Neural crest cell (in vitro differentiated cells): Measurements from ENCODE around the gene DUSP1. TPM values are rescaled to one million over a fixed set of nuclear protein-coding genes. Genes with fewer than 3 reads are reported as not detected.
A peak's percentile ranks its signal among the peaks of the same experiment; 100 is the strongest.

Experiments
- DNase-seq: peaks from one replicate; pipeline ENCODE4 v3.0.0; 2021; ENCODE audit warnings: low read depth, mixed read lengths, low spot score
- H3K27ac Mint-ChIP-seq: one replicate; pipeline ENCODE4 v1.8.0; 2021; ENCODE audit warnings: mild to moderate bottlenecking, mixed read lengths; ENCODE audit not compliant: unreplicated experiment
- H3K27me3 Mint-ChIP-seq: 2 replicates; pipeline ENCODE4 v1.8.0; 2021; ENCODE audit warnings: low read depth, mild to moderate bottlenecking, mixed read lengths
- H3K36me3 Mint-ChIP-seq: 2 replicates; pipeline ENCODE4 v1.8.0; 2021; ENCODE audit warnings: low read depth, mild to moderate bottlenecking, mixed read lengths
- H3K4me1 Mint-ChIP-seq: 2 replicates; pipeline ENCODE4 v1.8.0; 2021; ENCODE audit warnings: mixed read lengths
- H3K4me3 Mint-ChIP-seq: one replicate; pipeline ENCODE4 v1.8.0; 2021; ENCODE audit warnings: mild to moderate bottlenecking, mixed read lengths
- H3K9me3 Mint-ChIP-seq: 2 replicates; pipeline ENCODE4 v1.8.0; 2021; ENCODE audit warnings: mixed read lengths
- CTCF ChIP-seq: fragments of 200-600 bp; sonication (generic); conservative IDR thresholded peaks from 2 replicates; pipeline ENCODE4 v1.5.0; 2021; ENCODE audit warnings: antibody characterized with exemption, mild to moderate bottlenecking
- total RNA-seq: library from RNA; stranded (reverse); gene quantifications from 2 replicates; pipeline ENCODE4 v1.2.1, GENCODE V29; 2021

Gene DUSP1
- total RNA-seq, 1 donor from 2014 or later, result 20.9 TPM

DNA sequence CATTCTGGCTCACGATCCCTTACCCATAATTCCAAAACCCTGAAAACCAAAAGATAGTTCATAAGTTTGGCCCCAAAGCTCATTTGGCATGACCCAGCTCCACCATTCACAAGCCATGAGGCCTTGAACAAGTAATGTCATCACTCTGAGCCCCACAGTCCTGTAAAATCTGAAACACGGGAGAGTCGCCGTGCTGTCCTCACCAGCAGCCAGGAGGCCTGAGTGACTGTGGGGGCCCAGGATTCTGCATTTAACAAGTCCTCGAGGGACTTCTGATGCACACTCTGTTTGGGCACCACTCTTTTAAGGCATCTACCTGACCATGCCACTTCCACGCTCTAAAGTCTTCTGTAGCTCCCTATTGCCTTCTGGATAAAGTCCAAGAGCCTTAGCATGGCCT is 40.8 kb downstream of the DUSP1 start:
- no peak for DNase-seq
- Mint-ChIP-seq H3K9me3 (no peaks in the 10 kb centered on the region), H3K4me1 (no peaks in the 10 kb centered on the region), H3K4me3 (no peak overlapping the region), H3K27me3 (no peaks in the 10 kb centered on the region), H3K27ac (no peak overlapping the region), H3K36me3 (no peaks in the 10 kb centered on the region)
- no peak for TF ChIP-seq CTCF

- peaks cover 2% of the 10 kb centered on the region for H3K4me1 Mint-ChIP-seq
- H3K36me3 Mint-ChIP-seq, result no peaks in the 10 kb centered on the region
- H3K9me3 Mint-ChIP-seq, result no peaks in the 10 kb centered on the region
- no peaks in the 10 kb centered on the region for H3K27me3 Mint-ChIP-seq
- no peak overlapping the region for H3K4me3 Mint-ChIP-seq
- no peak for TF ChIP-seq CTCF
- H3K27ac Mint-ChIP-seq, result peak overlapping the region; percentile 27
- DNase-seq, result no peak
Observed at GRCh38 chr5:172729588-172729987, 41.4 kb downstream of the DUSP1 start.

- DNase-seq, result no peak
- H3K4me3 Mint-ChIP-seq, result no peak overlapping the region
- no peaks in the 10 kb centered on the region for H3K9me3 Mint-ChIP-seq
- H3K4me1 Mint-ChIP-seq, result peaks cover 9% of the 10 kb centered on the region
- no peak overlapping the region for H3K27ac Mint-ChIP-seq
- TF ChIP-seq CTCF, result no peak
- H3K27me3 Mint-ChIP-seq, result no peaks in the 10 kb centered on the region
- no peaks in the 10 kb centered on the region for H3K36me3 Mint-ChIP-seq
Observed at GRCh38 chr5:172728481-172729241, 42.3 kb downstream of the DUSP1 start.

- H3K27me3 Mint-ChIP-seq, result no peaks in the 10 kb centered on the region
- no peak for DNase-seq
- H3K4me1 Mint-ChIP-seq, result peaks cover 13% of the 10 kb centered on the region
- H3K36me3 Mint-ChIP-seq, result no peaks in the 10 kb centered on the region
- peak overlapping the region; percentile 51 for H3K27ac Mint-ChIP-seq
- H3K9me3 Mint-ChIP-seq, result no peaks in the 10 kb centered on the region
- no peak overlapping the region for H3K4me3 Mint-ChIP-seq
- TF ChIP-seq CTCF, result no peak
Observed at GRCh38 chr5:172727551-172727950, 43.4 kb downstream of the DUSP1 start.

DNA sequence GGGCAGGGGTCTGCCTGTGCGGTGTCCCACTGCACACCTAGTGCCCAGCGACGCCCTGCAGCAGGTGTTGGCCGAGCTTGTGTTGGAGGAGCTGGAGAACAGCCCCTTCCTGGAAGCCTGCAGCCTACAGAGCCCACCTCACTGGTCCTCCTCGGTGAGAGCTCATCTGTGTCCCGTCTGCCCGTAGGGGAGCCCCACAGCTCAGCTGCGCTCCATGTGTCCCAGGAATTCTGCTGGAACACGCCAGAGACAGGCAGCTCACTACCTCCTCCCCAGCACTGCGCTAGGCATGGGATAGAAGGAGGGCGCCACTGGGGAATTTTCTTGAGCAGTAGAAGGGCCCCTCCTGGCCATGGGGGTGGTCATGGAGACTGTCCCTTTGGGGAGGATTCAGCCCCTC is 44.0 kb downstream of the DUSP1 start:
- H3K4me1 Mint-ChIP-seq, result peaks cover 13% of the 10 kb centered on the region
- no peak for DNase-seq
- no peak overlapping the region for H3K4me3 Mint-ChIP-seq
- no peak for TF ChIP-seq CTCF
- H3K27me3 Mint-ChIP-seq, result no peaks in the 10 kb centered on the region
- no peak overlapping the region for H3K27ac Mint-ChIP-seq
- no peaks in the 10 kb centered on the region for H3K9me3 Mint-ChIP-seq
- H3K36me3 Mint-ChIP-seq, result no peaks in the 10 kb centered on the region
